GM12878 (cell line): Measurements from ENCODE around the gene EYS. TPM values are rescaled to one million over a fixed set of nuclear protein-coding genes. Genes with fewer than 3 reads are reported as not detected.
"Not testable (repeated sequence)": the region's sequence is repeated elsewhere in the genome, so short reads cannot be mapped to it uniquely, and the experiment has no call there.

Source experiments
- ATAC-seq: fragments of 200-7000 bp; cut with Tn5 transposase; 3 replicates; pipeline ENCODE4 v1.9.1; 2020; ENCODE audit warnings: mild to moderate bottlenecking, moderate library complexity
- BruUV-seq: library from RNA; stranded (reverse); fragments of 400-500 nt; replicated peaks from 2 replicates; lab custom pipeline; 2021; lab: Mats Ljungman, UMichigan
- CTCF ChIA-PET: fragments of 300-600 bp; sonication (Branson Sonifier 250); formaldehyde crosslinking; extraction: SDS; loops from one replicate; lab custom pipeline; 2021; ENCODE audit warnings: inconsistent platforms; lab: Yijun Ruan, JAX
- POLR2A ChIA-PET: fragments of 350-600 bp; formaldehyde crosslinking; extraction: SDS; loops from one replicate; lab custom pipeline; 2021; ENCODE audit warnings: inconsistent platforms; lab: Charles Lee
- RAD21 ChIA-PET: fragments of 300-600 bp; sonication (Branson Sonifier 250); formaldehyde crosslinking; loops from one replicate; lab custom pipeline; 2023; ENCODE audit warnings: antibody characterized with exemption; ENCODE audit not compliant: unreplicated experiment; lab: Charles Lee
- SMC1A ChIA-PET: fragments of 300-600 bp; sonication (Branson Sonifier 250); formaldehyde crosslinking; loops from one replicate; lab custom pipeline; 2023; ENCODE audit not compliant: unreplicated experiment, uncharacterized antibody; lab: Charles Lee
- DNase-seq: peaks from one replicate; pipeline ENCODE4 v3.0.0-alpha.2; 2011; ENCODE audit warnings: low read depth, low spot score
- FAIRE-seq: peaks from 3 replicates; lab custom pipeline; 2011; peaks lifted over from hg19 to GRCh38; lab: Jason Lieb, UNC
- H2AFZ ChIP-seq: 2 replicates; pipeline ENCODE4 v1.6.0; 2011; ENCODE audit warnings: low read depth, low read length, control low read depth; ENCODE audit not compliant: control insufficient read depth
- H3K27ac ChIP-seq: 2 replicates; pipeline ENCODE4 v1.5.1; 2011; ENCODE audit warnings: control low read depth; ENCODE audit not compliant: control insufficient read depth, insufficient read depth
- H3K27me3 ChIP-seq, 2 experiments: replicated peaks in 1 of 2; 2 replicates each; pipeline versions ENCODE4 v1.6.0 to v1.6.1; 2011; ENCODE audit warnings: low read length in 1 of 2; ENCODE audit not compliant: control insufficient read depth in 2 of 2, insufficient read depth in 2 of 2
- H3K36me3 ChIP-seq, 2 experiments: 2 replicates each; pipeline ENCODE4 v1.5.1; 2011; ENCODE audit warnings: low read length in 1 of 2; ENCODE audit not compliant: control insufficient read depth in 2 of 2, insufficient read depth in 2 of 2
- H3K4me1 ChIP-seq: 2 replicates; pipeline ENCODE4 v1.6.1; 2011; ENCODE audit warnings: mild to moderate bottlenecking, low read length, moderate library complexity, mixed read lengths; ENCODE audit not compliant: control insufficient read depth, insufficient read depth
- H3K4me2 ChIP-seq: 2 replicates; pipeline ENCODE4 v1.6.0; 2011; ENCODE audit warnings: control low read depth; ENCODE audit not compliant: control insufficient read depth, insufficient read depth
- H3K4me3 ChIP-seq: fragments of 200-600 bp; sonication (generic); 2 replicates; pipeline ENCODE4 v1.5.1; 2016
- H3K79me2 ChIP-seq: 2 replicates; pipeline ENCODE4 v1.6.0; 2011; ENCODE audit warnings: low read length; ENCODE audit not compliant: control insufficient read depth, insufficient read depth
- H3K9ac ChIP-seq: 2 replicates; pipeline ENCODE4 v1.8.0; 2011; ENCODE audit warnings: low read length, control low read depth, mixed read lengths; ENCODE audit not compliant: control insufficient read depth, insufficient read depth
- H3K9me3 ChIP-seq: replicated peaks from 3 replicates; pipeline ENCODE4 v1.5.1; 2011; ENCODE audit warnings: mild to moderate bottlenecking, low read length; ENCODE audit not compliant: control insufficient read depth, insufficient read depth
- H4K20me1 ChIP-seq: 2 replicates; pipeline ENCODE4 v1.6.0; 2011; ENCODE audit not compliant: control insufficient read depth, insufficient read depth
- BCL11A ChIP-seq: IDR thresholded peaks from 2 replicates; pipeline ENCODE4 v1.6.1; 2011; ENCODE audit warnings: low read depth, low read length
- KAT2A ChIP-seq: conservative IDR thresholded peaks from 2 replicates; pipeline ENCODE4 v1.6.1; 2011; ENCODE audit warnings: low read depth, low read length; ENCODE audit not compliant: control insufficient read depth
- MEF2A ChIP-seq: IDR thresholded peaks from 2 replicates; pipeline ENCODE4 v1.6.1; 2011; ENCODE audit warnings: low read depth, mild to moderate bottlenecking, low read length, moderate library complexity; ENCODE audit not compliant: insufficient read depth
- SMAD1 ChIP-seq: fragments of 450-650 bp; IDR thresholded peaks from 2 replicates; pipeline ENCODE4 v1.6.1; 2018; ENCODE audit warnings: mild to moderate bottlenecking, low read depth; ENCODE audit not compliant: partially characterized antibody
- WGBS: methylation state at CpG from one replicate; pipeline ENCODE4 v1.1.6; 2016; ENCODE audit warnings: low lambda C conversion rate; ENCODE audit not compliant: insufficient replicate concordance, insufficient coverage; ENCODE audit errors: missing lambda C conversion rate; 5-methylcytosine and 5-hydroxymethylcytosine counted together
- in situ Hi-C: fragments of 300-500 bp; cut with MboI; formaldehyde crosslinking; loops from 9 replicates; pipeline ENCODE4 v1.14.3; 2018; ENCODE audit warnings: mixed read lengths
- intact Hi-C: fragments of 100-400 bp; cut with micrococcal nuclease; formaldehyde crosslinking; loops from one replicate; pipeline ENCODE4 v1.14.2; 2022; ENCODE audit not compliant: unreplicated experiment
- polyA plus RNA-seq, 11 experiments: library from polyadenylated mRNA; depleted of rRNA in 4 of 11; unstranded in 6 of 11; stranded (reverse) in 5 of 11; fragments of >200 nt; fragmentation: Nextera tagmentation in 4 of 11; fragmentation: Illumina TruSeq in 1 of 11; extraction: Ambion mirVana in 4 of 11; extraction: Trizol in 1 of 11; gene quantifications; 1 replicate in 1 of 11; 2 replicates in 10 of 11; pipeline versions ENCODE4 v1.2.1 to v1.2.3, GENCODE V29; 2011 to 2016; ENCODE audit warnings: inconsistent platforms in 2 of 11, missing spikeins in 2 of 11, low read depth in 1 of 11
- total RNA-seq, 4 experiments: library from RNA; depleted of rRNA in 3 of 4; stranded (reverse); fragments of >200 nt in 3 of 4; fragmentation: Illumina TruSeq in 1 of 4; extraction: Trizol in 1 of 4; gene quantifications; 2 replicates each; pipeline versions ENCODE4 v1.2.1 to v1.2.3, GENCODE V29; 2013 to 2021
- TF ChIP-seq, protein P1 (sequence below): fragments of 150-350 bp; IDR thresholded peaks from 2 replicates; pipeline ENCODE4 v1.6.1; 2016; ENCODE audit warnings: low read depth, low read length
- TF ChIP-seq, protein P2 (sequence below): fragments of 450-650 bp; conservative IDR thresholded peaks from 2 replicates; pipeline ENCODE4 v1.6.1; 2017; ENCODE audit warnings: mild to moderate bottlenecking, moderate library complexity

EYS gene
- total and polyA plus RNA-seq, 10 of the 15 experiments (the other 5 are each of a cell fraction or from before 2014, with no cell fraction given), result under 0.01 to 0.14 (median 0.02) TPM; not detected in 1

DNA sequence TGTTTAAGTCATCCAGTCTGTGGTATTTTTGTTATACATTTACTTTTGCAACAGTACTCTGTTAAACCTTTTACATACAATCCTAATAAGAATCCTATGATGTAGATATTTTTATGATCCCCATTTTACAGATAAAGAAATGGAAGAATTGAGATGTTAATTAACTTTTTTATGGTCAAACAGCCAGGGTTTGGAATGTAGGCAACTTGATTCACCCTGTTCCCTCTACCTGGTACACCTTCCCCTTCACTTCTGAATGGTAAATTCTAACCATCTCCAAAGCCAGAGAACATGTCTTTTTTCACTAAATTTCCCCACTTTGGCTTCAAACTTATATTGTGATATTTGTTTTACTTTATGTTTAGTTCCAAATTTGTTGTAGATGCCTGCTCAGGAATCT lies 1771.3 kb downstream of the EYS start:
- Histone ChIP-seq H3K4me3 (no peak overlapping the region), H3K9ac (no peak overlapping the region), H3K27me3 (no peaks in the 10 kb centered on the region), H3K79me2 (no peaks in the 10 kb centered on the region), H3K9me3 (no peaks in the 10 kb centered on the region), H4K20me1 (no peaks in the 10 kb centered on the region), H2AFZ (no peak overlapping the region), H3K4me1 (no peaks in the 10 kb centered on the region), H3K27ac (no peak overlapping the region), H3K36me3 (no peaks in the 10 kb centered on the region), H3K4me2 (no peak overlapping the region)
- no peak for FAIRE-seq
- POLR2A ChIA-PET, result no interaction called here
- in situ Hi-C loops (no loop called here), intact Hi-C loops (no loop called here)
- no peak for DNase-seq
- RAD21 ChIA-PET, result no interaction called here
- CTCF ChIA-PET, result no interaction called here
- no peak for ATAC-seq
- TF ChIP-seq KAT2A (no peak), BCL11A (no peak), SMAD1 (no peak), MEF2A (no peak)
- TF ChIP-seq, protein P1, sequence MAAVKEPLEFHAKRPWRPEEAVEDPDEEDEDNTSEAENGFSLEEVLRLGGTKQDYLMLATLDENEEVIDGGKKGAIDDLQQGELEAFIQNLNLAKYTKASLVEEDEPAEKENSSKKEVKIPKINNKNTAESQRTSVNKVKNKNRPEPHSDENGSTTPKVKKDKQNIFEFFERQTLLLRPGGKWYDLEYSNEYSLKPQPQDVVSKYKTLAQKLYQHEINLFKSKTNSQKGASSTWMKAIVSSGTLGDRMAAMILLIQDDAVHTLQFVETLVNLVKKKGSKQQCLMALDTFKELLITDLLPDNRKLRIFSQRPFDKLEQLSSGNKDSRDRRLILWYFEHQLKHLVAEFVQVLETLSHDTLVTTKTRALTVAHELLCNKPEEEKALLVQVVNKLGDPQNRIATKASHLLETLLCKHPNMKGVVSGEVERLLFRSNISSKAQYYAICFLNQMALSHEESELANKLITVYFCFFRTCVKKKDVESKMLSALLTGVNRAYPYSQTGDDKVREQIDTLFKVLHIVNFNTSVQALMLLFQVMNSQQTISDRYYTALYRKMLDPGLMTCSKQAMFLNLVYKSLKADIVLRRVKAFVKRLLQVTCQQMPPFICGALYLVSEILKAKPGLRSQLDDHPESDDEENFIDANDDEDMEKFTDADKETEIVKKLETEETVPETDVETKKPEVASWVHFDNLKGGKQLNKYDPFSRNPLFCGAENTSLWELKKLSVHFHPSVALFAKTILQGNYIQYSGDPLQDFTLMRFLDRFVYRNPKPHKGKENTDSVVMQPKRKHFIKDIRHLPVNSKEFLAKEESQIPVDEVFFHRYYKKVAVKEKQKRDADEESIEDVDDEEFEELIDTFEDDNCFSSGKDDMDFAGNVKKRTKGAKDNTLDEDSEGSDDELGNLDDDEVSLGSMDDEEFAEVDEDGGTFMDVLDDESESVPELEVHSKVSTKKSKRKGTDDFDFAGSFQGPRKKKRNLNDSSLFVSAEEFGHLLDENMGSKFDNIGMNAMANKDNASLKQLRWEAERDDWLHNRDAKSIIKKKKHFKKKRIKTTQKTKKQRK, result no peak
- TF ChIP-seq, protein P2, sequence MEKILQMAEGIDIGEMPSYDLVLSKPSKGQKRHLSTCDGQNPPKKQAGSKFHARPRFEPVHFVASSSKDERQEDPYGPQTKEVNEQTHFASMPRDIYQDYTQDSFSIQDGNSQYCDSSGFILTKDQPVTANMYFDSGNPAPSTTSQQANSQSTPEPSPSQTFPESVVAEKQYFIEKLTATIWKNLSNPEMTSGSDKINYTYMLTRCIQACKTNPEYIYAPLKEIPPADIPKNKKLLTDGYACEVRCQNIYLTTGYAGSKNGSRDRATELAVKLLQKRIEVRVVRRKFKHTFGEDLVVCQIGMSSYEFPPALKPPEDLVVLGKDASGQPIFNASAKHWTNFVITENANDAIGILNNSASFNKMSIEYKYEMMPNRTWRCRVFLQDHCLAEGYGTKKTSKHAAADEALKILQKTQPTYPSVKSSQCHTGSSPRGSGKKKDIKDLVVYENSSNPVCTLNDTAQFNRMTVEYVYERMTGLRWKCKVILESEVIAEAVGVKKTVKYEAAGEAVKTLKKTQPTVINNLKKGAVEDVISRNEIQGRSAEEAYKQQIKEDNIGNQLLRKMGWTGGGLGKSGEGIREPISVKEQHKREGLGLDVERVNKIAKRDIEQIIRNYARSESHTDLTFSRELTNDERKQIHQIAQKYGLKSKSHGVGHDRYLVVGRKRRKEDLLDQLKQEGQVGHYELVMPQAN, result no peak
- SMC1A ChIA-PET, result no interaction called here
- no TSS peak for BruUV-seq

DNA sequence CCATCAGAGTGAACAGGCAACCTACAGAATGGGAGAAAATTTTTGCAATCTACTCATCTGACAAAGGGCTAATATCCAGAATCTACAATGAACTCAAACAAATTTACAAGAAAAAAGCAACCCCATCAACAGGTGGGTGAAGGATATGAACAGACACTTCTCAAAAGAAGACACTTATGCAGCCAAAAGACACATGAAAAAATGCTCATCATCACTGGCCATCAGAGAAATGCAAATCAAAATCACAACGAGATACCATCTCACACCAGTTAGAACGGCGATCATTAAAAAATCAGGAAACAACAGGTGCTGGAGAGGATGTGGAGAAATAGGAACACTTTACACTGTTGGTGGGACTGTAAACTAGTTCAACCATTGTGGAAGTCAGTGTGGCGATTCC lies 1773.1 kb downstream of the EYS start:
- H3K79me2 ChIP-seq, DNase-seq, H3K4me1 ChIP-seq, in situ Hi-C loops, CTCF ChIA-PET, BruUV-seq, H3K36me3 ChIP-seq, RAD21 ChIA-PET, SMC1A ChIA-PET, POLR2A ChIA-PET, H3K27me3 ChIP-seq, intact Hi-C loops, FAIRE-seq, H3K4me3 ChIP-seq, H3K4me2 ChIP-seq, H4K20me1 ChIP-seq, H3K9ac ChIP-seq, ATAC-seq, H3K9me3 ChIP-seq, H3K27ac ChIP-seq, H2AFZ ChIP-seq: not testable (repeated sequence)
- WGBS, result 30% methylated on average over 4 of the region's 4 CpGs
